Gastroesophageal sphincter (tissue), 3 donors: ENCODE measurements around the gene GPR150.
A peak's percentile ranks its signal among the peaks of the same experiment; 100 is the strongest.

Source experiments
- POLR2A ChIP-seq, 2 donors: fragments of 450-650 bp; IDR thresholded peaks; one replicate each; pipeline ENCODE4 v1.6.1; 2017; ENCODE audit warnings: antibody characterized with exemption in 2 of 2, mild to moderate bottlenecking in 2 of 2, moderate library complexity in 1 of 2
- TF ChIP-seq, protein P1 (sequence below), 4 experiments: fragments of 200-600 bp in 2 of 4; fragments of 450-650 bp in 2 of 4; sonication (generic) in 1 of 4; IDR thresholded peaks; one replicate each; pipeline ENCODE4 v1.5.1; 2017 to 2019; ENCODE audit warnings: antibody characterized with exemption in 4 of 4, mild to moderate bottlenecking in 2 of 4, moderate library complexity in 2 of 4

DNA sequence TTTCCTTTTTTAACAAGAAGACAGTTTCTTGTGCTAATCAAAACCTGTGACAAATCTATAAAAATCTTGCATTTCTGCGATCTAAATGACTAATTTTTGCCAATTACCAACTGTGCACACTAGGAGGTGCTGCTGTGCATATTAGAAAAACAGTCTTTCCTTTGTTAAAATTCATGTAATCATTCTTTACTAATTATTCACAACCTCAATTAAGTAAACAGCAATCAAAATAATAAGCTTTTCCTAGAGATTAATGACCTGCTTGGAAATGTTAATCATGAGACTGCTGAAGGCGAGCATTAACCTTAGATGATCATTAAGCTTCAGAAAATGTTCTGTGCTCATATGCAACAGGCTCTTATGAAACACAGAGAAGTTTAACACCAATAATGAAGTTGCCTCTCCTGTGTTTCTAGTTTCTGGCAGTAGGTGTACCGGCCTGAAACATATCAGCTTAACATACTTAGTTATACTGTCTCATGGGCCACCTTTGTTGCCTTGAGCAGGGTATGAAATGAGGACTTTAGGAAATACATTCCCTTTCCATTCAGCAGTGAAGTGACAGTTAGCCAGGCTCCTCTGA, 44.4 kb downstream of the GPR150 start:
- TF ChIP-seq, protein P1, sequence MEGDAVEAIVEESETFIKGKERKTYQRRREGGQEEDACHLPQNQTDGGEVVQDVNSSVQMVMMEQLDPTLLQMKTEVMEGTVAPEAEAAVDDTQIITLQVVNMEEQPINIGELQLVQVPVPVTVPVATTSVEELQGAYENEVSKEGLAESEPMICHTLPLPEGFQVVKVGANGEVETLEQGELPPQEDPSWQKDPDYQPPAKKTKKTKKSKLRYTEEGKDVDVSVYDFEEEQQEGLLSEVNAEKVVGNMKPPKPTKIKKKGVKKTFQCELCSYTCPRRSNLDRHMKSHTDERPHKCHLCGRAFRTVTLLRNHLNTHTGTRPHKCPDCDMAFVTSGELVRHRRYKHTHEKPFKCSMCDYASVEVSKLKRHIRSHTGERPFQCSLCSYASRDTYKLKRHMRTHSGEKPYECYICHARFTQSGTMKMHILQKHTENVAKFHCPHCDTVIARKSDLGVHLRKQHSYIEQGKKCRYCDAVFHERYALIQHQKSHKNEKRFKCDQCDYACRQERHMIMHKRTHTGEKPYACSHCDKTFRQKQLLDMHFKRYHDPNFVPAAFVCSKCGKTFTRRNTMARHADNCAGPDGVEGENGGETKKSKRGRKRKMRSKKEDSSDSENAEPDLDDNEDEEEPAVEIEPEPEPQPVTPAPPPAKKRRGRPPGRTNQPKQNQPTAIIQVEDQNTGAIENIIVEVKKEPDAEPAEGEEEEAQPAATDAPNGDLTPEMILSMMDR (IDR thresholded peaks at IDR 0.05): peak; percentile 71 to 88 (median 78)
- no peak for TF ChIP-seq POLR2A (IDR thresholded peaks at IDR 0.05)
